GM19099 (cell line): ENCODE results near the gene NAALADL2.

Experiments
- POLR2A ChIP-seq: IDR thresholded peaks from 3 replicates; pipeline ENCODE4 v1.6.1; 2011; ENCODE audit warnings: low read depth; ENCODE audit not compliant: insufficient read length; ENCODE audit errors: extremely low read depth

The NAALADL2 gene

DNA sequence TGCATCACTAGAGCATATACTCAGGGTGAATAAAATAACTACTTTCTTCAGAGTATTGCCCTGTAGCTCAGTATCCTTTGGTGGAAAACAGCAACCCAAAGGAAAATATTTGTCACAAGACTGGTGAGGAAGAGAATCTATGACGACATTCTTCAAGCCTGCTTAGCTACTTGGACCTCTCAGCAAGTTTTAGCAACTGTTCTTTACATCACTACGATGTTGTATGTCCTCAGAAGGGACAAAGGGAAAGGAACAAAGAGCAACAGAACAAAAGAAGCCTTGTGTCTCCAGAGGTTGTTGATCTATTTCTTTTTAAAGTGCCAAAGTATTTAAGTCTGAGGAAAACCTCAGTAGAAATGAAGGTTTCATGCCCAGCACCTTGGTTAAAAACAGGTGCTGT lies 746.7 kb downstream of the NAALADL2 start:
- no peak for TF ChIP-seq POLR2A

DNA sequence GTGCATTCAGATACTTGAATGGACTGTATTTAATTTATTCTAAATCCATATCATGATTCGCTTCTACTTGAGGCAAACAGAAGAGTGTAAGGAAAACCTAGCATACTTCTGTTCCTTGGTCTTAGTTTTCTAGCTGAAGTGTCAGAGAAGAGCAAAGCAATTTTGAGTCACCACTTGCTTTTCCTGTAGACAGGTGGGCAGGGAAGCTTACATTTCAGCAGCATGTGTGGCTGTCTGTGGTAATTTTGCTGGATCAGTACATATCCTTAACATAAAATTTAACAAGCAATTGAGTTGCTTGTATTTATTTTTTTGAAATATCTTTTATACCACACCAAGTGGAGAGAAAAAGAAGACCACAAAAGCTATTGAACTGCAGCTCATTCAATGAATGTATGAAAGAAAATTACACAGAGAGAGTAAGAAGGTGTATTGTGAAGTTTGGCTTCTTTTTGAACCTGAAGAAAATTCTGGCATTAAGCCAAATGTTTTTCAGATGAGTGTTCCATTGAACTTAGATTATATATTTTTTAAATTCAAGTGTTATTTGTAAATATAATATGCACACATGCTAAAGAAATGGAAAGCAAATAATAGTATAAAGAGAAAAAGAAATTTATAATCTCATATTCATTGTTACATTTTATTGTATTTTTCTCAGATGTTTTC lies 747.6 kb downstream of the NAALADL2 start:
- TF ChIP-seq POLR2A = no peak

DNA sequence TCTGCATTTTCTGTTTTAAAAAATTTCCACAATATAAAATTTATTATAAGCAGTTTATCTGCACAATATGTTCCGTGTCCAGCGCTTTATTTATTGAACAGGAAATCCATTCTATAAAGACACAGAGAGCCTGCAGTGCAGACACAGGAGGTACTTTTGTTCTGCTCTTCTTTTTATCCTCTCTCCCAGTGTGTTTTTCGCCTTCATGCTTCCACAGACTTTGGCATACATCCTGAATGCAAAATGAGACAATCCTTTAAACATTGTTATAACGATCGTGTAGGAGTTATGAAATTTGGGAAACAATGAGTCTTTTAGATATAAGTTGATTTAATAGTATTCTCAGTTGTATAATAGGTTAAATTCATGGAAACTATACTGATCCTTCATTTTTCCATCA lies 749.2 kb downstream of the NAALADL2 start:
- TF ChIP-seq POLR2A = no peak

DNA sequence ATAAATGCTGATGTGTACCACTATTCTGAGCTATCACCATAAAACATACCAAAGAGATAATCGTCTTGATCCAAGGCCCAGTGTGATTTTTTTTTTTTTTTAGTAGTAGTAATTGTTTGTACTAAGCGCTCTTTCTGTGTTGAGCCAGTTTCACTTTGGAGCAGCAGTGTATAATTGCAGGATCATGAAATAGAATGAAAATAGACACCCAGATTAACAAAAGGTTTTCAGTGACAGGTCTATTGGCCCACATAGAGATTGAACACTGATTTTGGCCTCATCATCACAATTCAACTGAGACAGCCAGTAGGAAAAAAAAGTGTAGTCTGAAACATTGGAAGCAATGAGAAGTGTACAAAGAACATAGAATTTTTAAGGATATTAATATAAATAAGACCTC lies 749.8 kb downstream of the NAALADL2 start:
- no peak for TF ChIP-seq POLR2A

DNA sequence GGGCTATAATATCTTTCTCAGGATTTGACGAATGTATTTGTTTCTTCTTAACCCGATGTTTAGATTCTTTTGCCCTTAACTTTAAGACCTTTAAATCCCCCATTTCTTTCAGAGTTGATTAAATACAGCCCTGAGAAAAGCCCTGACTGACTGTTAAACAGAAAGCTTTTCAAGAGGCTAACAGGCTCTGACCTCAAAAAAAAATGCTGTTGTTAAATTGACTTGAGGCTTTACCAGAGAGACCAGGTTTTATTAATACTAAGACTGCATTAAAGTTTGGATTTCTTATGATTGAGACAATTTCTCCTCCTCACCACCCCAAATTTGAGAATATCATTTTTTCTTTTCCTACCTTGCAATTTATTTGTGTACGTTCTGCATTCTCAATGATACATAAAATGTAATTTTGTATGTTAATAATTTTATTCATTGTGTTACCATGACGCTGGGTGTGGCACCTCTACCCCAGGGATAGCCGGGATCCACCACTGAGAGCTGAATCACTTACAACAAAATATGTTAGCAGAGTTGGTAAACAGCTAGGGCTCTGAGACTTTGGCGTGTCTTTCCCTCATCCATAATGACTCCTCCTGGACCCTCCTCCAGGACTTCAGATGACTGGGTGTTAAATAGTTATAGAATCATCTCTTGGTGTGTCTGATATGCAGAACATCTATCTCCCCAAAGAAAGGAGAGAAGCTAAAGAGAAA lies 753.5 kb downstream of the NAALADL2 start:
- no peak for TF ChIP-seq POLR2A

DNA sequence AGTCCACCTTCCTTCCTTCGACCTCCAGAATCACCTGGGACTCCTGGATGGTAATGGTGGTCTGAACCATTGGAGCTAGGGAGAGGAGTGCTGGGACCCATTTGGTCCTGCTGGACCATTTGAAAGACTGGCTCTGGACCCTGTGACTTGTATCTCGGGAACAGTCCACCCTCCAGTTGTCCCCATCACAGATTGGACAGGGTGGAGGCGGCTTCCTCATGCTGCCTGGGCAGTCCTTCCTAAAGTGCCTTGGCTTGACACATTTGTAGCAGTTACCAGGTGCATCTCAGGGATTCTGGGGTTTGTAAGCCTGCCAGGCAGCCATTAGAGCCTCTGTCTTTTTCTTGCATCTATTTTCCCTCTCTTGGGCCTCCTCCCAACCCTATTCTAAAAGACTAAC lies 758.1 kb downstream of the NAALADL2 start:
- TF ChIP-seq POLR2A = no peak

DNA sequence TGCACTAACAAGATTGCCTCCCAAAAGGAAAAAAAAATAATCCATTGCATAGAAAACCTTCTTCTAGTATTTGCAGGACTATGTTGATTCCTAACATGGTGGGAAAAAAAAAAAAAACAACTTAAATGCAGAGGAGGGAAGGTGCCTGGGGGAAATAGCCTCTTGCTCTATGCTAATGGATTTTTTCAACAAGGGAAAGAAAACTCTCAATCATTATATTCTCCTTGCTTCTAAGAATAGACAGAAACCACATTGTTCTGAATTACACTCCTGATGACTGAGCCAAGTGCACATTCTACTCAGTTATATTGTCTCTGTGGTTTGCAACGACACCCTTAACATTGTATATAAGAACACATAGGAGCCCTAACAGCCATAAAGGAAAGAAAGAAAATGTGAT lies 760.2 kb downstream of the NAALADL2 start:
- no peak for TF ChIP-seq POLR2A

DNA sequence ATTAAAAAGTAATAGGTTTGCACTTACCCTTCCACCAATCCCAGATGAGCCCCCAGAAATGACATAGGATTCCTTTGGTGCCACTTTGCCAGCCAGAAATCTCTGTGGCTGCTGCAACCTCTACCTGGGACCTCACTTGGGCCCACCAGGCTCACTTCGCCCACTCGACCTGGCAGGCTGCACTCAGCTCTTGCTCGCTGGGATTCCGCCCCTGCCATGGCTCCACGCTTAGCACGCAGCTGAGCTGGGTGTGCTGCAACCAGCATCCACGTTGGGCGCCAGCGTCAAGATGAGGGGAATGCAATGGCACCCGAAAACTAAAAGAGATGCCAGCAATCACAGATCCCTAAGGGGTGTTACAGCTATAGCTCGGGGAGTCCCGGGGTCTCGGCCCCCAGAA lies 761.0 kb downstream of the NAALADL2 start:
- no peak for TF ChIP-seq POLR2A

DNA sequence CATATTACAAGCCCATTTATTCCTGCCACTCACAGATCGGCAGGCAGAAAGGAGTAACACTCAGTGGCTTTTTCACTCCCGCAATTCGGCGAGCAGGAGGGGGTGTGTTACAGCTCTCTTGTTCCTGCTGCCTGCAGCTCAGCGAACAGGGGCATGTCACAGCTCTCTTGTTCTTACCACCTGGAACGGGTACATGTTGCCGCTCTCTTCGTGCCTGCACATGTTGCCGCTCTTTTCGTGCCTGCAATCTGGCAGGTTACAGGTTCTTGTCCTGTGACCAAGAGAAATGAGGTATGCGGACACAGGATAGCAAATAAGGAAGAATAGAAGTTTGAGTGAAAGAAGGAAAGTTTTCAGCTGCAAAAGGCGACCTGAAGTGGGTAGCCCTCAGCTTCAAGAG lies 761.4 kb downstream of the NAALADL2 start:
- no peak for TF ChIP-seq POLR2A

DNA sequence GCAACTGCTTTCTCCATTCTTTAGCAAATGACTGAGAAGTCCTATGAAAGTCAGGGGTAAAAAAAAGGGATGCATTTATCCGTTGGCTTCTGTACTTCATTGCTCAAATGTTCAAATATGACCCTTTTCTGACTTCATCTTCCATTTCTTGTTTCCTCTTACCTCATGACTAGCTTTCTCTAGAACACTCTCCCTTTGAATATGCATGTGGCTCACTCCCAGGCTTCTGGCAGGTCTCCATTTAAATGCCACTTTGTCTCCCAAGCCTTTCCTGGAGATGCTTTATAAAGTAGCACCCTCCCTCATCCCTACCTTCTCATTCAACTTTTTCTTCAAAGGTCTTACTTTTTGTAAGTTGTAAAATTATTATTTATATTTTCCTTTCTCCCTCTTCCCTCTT lies 781.8 kb downstream of the NAALADL2 start:
- TF ChIP-seq POLR2A = no peak

DNA sequence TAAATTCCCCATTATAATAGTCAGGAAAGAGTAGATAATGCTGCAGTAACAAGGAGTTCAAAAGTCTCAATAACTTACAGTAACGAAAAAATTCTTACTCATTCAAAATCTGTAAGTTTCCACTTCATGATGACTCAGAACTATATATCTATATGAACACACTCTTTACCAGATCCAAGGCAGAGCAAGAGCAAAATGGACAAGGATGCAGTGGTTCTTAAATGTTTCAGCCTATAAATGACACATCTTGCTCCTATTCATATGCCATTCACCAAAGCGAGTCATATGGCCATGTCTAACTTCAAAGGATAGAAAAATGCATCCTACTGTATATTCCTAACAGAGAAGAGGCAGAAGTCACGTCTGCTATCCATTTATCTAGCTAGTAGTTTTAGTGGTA lies 787.7 kb downstream of the NAALADL2 start:
- TF ChIP-seq POLR2A = no peak

DNA sequence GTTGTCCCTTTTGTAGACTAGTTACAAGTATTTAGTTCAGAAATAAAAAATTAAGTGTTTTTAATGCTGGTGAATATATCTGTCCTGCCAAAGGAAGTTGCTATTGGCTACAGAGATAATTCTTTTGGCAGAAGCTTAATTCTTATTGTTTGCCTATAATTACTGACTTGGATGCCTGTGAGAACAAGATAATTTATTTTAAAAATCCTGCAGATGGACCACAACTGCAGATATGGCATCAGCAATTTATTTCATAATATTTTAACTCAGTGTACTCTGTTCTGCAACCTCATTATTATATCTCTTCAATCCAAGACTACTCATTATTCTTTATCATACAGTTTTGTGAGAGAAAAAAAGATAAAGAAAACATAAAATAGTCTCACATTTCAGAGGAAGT lies 789.8 kb downstream of the NAALADL2 start:
- TF ChIP-seq POLR2A = no peak

DNA sequence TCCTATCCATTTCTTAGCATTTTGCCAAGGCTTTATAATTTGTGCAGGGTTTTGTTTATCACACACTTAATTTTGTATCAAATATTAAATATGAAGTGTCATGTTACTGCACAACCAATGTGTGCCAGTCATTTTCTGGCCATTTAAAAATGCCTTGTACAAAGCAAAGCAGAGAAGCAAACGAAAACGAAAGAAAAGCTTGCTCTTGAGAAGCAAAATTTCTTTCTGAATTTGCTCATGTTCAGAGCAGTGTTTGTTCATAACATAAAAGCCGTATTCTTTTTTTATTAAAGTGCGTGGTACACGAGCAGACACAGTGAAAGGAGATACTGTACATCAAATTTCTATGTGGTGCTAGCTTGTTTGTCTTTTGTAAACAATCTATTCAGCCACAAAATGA lies 792.6 kb downstream of the NAALADL2 start:
- TF ChIP-seq POLR2A = no peak

DNA sequence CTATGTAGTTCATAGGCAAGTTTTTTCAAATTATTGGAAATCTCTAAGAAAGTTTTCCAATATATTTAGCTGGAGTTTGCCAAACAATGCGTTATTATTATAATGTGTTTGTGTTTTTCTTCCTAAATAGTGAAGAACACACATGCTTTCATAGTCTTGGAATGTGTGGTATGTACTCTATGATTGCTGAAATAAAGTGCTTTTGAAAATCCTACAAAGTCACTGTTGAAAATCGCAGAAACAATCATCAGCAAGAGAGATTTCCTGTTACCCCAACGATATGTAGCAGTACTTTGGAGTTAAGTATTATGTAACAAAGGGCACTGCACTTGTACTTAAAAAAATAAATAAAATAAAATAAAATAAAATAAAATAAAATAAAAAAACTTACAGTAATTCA lies 796.2 kb downstream of the NAALADL2 start:
- TF ChIP-seq POLR2A = no peak

DNA sequence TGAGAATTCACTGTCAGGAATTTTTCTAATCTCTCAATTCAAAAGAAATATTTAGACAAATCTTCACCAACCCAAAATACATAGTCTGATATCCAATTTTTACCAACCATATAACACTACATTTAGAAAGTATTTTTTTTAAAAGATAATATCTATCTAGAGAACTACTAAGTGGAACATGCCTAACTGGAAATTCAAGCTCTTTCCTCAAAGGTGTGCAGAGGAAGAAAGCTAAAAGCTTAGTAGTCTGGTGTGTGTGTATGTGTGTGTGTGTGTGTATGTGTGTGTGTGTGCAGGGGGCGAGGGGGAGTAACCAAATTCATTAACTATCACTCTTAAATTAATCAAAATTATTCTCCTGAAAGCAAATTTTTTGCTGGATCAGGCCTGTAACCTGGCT lies 797.3 kb downstream of the NAALADL2 start:
- TF ChIP-seq POLR2A = no peak

DNA sequence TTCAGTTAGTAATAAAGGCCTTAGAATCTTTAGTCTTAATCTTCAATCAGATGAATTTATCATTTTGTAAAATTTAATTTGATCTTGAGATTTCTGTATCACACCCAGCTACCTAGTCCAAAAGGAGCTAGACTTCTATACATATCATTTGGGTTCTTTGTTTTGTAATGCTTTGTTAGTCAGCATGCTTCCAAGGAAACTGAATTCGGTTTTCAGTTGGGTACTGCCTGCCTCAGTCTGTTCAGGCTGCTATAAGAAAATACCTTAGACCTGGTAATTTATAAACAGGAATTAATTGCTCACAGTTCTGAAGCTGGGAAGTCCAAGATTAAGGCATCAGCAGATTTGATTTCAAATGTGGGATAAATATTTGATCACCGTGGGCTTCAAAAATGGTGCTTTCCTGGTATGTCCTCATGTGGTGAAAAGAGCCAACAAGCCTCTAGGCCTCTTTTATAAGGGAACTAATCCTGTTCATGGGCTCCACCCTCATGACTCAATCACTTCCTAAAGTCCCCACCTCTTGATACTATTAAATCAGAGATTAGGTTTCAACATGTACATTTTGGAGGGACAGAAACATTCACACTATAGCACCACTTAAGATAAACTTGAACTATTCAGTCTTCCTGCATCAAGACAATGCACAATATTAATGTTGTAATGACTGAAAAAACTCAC lies 800.7 kb downstream of the NAALADL2 start:
- TF ChIP-seq POLR2A = no peak
